ENCODE results near the gene FXYD1.

The FXYD1 gene

GRCh38 chr19:35160629-35161433, 22.2 kb downstream of the FXYD1 start:
- no peaks in the 10 kb centered on the region for H4K20me1 ChIP-seq (ENCODE audit: insufficient read depth, low read length)
- H3K4me2 ChIP-seq (ENCODE audit: low read length) = no peak overlapping the region
- TF ChIP-seq CTCF (IDR thresholded peaks at IDR 0.05; ENCODE audit: low read depth, low read length) = no peak
- TF ChIP-seq EZH2phosphoT487 (IDR thresholded peaks at IDR 0.05; ENCODE audit: low read depth) = no peak
- no peak overlapping the region for H3K4me3 ChIP-seq (ENCODE audit: low read length)
- peaks cover 4% of the 10 kb centered on the region for H3K4me1 ChIP-seq (ENCODE audit: low read length)
- no peaks in the 10 kb centered on the region for H3K27me3 ChIP-seq (ENCODE audit: low read depth, low read length)
- H2AFZ ChIP-seq (ENCODE audit: low read depth, low read length) = no peak overlapping the region
- H3K9ac ChIP-seq (ENCODE audit: low read length) = no peak overlapping the region
- peaks cover 19% of the 10 kb centered on the region for H3K9me3 ChIP-seq (ENCODE audit: insufficient read depth, low read length)
- H3K36me3 ChIP-seq (replicated peaks; ENCODE audit: low read depth, low read length) = peaks cover 74% of the 10 kb centered on the region
- no peak overlapping the region for H3K27ac ChIP-seq (ENCODE audit: low read length)
- H3K79me2 ChIP-seq (ENCODE audit: low read length) = peaks cover 4% of the 10 kb centered on the region

GRCh38 chr19:35161434-35161743, 22.8 kb downstream of the FXYD1 start:
- Histone ChIP-seq H3K36me3 (replicated peaks; ENCODE audit: low read depth, low read length) (peaks cover 75% of the 10 kb centered on the region), H3K4me2 (ENCODE audit: low read length) (no peak overlapping the region), H4K20me1 (ENCODE audit: insufficient read depth, low read length) (no peaks in the 10 kb centered on the region), H3K4me1 (ENCODE audit: low read length) (no peaks in the 10 kb centered on the region), H3K79me2 (ENCODE audit: low read length) (no peaks in the 10 kb centered on the region), H3K4me3 (ENCODE audit: low read length) (no peak overlapping the region), H3K27ac (ENCODE audit: low read length) (no peak overlapping the region), H2AFZ (ENCODE audit: low read depth, low read length) (no peak overlapping the region), H3K9ac (ENCODE audit: low read length) (no peak overlapping the region), H3K9me3 (ENCODE audit: insufficient read depth, low read length) (peaks cover 25% of the 10 kb centered on the region), H3K27me3 (ENCODE audit: low read depth, low read length) (no peaks in the 10 kb centered on the region)
- TF ChIP-seq CTCF (IDR thresholded peaks at IDR 0.05; ENCODE audit: low read depth, low read length) (no peak), EZH2phosphoT487 (IDR thresholded peaks at IDR 0.05; ENCODE audit: low read depth) (no peak)

DNA sequence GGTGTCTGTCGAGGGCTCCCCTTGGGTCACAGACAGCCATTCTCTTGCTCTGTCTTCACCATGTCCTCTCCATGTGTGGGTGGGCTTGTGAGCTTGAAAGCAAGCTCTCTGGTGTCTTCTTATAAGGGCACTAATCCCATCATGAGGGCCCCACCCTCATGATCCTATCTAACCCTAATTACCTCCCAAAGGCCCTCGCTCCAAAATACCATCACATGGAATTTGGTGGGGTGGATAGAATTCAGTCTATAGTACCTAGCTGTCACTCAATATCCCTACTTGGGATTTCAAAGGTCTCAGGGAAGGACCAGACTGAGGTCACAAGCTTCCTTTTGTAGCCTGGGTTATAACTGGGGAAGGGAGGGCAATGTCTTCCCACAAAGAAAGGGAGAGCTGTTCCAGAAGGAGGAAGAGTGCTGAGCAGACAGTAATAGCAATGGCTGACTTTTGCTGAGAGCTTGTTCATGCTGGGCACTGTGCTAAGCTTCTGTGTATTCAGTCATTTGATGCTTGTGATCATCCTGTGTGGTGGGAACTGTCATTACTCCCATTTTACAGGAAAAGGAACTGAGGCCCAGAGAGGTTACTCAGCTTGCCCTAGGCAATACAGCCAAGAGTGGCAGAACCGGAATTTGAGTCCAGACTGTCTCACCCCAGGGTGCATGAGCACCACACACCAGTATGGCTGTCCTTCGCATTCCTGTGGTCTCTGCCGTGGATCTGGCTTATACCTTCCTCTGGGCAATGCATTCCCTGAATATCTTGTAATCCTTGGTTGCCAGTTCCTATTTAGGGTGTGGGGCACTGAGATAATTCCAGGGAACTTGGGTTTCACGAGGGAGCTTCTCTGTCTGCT, 24.1 kb downstream of the FXYD1 start:
- H4K20me1 ChIP-seq (ENCODE audit: insufficient read depth, low read length) = no peaks in the 10 kb centered on the region
- H3K36me3 ChIP-seq (replicated peaks; ENCODE audit: low read depth, low read length) = peaks cover 81% of the 10 kb centered on the region

More for the DNA sequence above, 24.1 kb downstream of the FXYD1 start:
- no peaks in the 10 kb centered on the region for H3K79me2 ChIP-seq (ENCODE audit: low read length)
- no peak overlapping the region for H3K9ac ChIP-seq (ENCODE audit: low read length)
- H3K4me3 ChIP-seq (ENCODE audit: low read length) = no peak overlapping the region
- no peak overlapping the region for H3K4me2 ChIP-seq (ENCODE audit: low read length)
- TF ChIP-seq EZH2phosphoT487 (IDR thresholded peaks at IDR 0.05; ENCODE audit: low read depth) (no peak), CTCF (IDR thresholded peaks at IDR 0.05; ENCODE audit: low read depth, low read length) (no peak)
- no peak overlapping the region for H2AFZ ChIP-seq (ENCODE audit: low read depth, low read length)
- no peaks in the 10 kb centered on the region for H3K27me3 ChIP-seq (ENCODE audit: low read depth, low read length)
- peaks cover 13% of the 10 kb centered on the region for H3K4me1 ChIP-seq (ENCODE audit: low read length)
- no peak overlapping the region for H3K27ac ChIP-seq (ENCODE audit: low read length)
- peaks cover 31% of the 10 kb centered on the region for H3K9me3 ChIP-seq (ENCODE audit: insufficient read depth, low read length)

All from OCI-LY3 (cell line).